ENCODE measurements around the gene ST6GALNAC6.

The ST6GALNAC6 gene, protein sequence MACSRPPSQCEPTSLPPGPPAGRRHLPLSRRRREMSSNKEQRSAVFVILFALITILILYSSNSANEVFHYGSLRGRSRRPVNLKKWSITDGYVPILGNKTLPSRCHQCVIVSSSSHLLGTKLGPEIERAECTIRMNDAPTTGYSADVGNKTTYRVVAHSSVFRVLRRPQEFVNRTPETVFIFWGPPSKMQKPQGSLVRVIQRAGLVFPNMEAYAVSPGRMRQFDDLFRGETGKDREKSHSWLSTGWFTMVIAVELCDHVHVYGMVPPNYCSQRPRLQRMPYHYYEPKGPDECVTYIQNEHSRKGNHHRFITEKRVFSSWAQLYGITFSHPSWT

GRCh38 chr9:127899128-127899943 lies at the start of gene ST6GALNAC6:
ST6GALNAC6 (minus strand) TSS chr9:127899603; CDS start chr9:127897981, 1,622 bp downstream.
- in situ Hi-C loops (cut with HindIII; ENCODE audit: low pct_unique_long_range_greater_than_20kb, low sequenced_read_pairs) = no loop called here
- peak; percentile 83 to 86 for DNase-seq (ENCODE audit: low read depth in 1 of 2, low spot score in 1 of 2)
- TF ChIP-seq JUND (IDR thresholded peaks at IDR 0.05; ENCODE audit: low read depth) = no peak

DNA sequence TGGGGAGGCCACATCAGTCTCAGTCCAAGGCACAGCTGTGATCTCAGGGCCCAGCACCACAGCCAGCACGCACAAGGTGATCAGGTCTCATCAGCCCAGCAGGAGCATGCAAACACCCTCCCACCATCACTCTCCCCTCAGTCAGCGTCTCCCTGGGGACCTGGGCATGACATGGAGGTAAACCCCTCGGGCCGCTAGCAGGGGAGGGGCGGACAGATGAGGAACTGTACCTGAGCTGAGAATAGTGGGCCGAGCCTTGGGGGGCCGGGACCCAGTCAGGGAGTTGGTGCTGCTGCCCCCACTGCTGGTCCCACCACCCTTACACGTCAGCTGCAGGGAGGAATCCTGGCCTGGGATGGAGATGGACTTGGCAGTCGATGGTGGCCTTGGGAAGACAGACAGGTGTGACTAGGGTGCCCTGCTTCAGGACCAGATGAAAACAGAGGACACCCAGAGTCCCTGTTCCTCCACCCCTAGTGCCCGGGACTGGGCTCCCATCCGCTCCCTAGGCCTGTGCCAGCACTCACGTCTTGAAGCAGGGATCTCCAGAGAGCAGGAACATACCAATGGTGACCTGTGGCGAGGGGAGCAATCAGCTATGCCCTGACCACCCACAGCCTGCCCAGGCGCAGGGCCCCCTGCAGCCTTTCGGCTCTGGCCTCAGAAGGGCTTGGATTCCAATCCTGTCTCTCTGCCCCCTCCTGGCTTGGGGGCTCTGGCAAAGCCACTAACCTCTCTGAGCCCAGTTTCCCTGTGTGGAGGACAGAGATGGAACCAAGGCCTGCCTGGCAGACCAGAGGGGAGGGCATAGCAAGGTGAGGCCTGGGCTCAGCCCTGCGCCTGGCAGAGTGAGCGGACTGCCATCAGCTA lies 48.7 kb upstream of the ST6GALNAC6 start:
- TF ChIP-seq JUND (IDR thresholded peaks at IDR 0.05; ENCODE audit: low read depth) = no peak
- in situ Hi-C loops (cut with HindIII; ENCODE audit: low pct_unique_long_range_greater_than_20kb, low sequenced_read_pairs) = no loop called here
- DNase-seq (ENCODE audit: low read depth in 1 of 2, low spot score in 1 of 2) = no peak

DNA sequence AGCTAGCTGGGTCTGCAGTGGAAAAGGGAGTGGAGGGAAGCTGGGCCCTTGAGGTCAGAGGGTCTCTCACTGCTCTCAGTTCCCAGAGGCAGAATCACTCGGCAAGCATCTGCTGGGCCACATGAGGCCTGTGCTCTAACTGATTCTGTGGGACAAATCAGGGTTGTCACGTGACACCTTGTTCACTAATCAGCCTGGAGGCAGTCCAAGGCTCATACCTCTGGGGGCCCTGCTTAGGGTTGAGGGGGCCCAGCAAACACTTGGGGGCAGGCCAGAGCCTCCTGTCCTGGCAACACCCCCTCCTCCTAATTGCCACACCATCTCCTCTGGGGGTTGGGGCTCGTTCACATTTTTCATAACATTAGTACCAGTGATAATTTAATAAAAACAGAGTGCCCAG lies 47.3 kb upstream of the ST6GALNAC6 start:
- in situ Hi-C loops (cut with HindIII; ENCODE audit: low pct_unique_long_range_greater_than_20kb, low sequenced_read_pairs) = no loop called here
- DNase-seq (ENCODE audit: low read depth in 1 of 2, low spot score in 1 of 2) = no peak
- no peak for TF ChIP-seq JUND (IDR thresholded peaks at IDR 0.05; ENCODE audit: low read depth)

GRCh38 chr9:127945942-127946341 lies 46.5 kb upstream of the ST6GALNAC6 start:
- DNase-seq (ENCODE audit: low read depth in 1 of 2, low spot score in 1 of 2) = no peak
- TF ChIP-seq JUND (IDR thresholded peaks at IDR 0.05; ENCODE audit: low read depth) = no peak
- in situ Hi-C loops (cut with HindIII; ENCODE audit: low pct_unique_long_range_greater_than_20kb, low sequenced_read_pairs) = no loop called here

DNA sequence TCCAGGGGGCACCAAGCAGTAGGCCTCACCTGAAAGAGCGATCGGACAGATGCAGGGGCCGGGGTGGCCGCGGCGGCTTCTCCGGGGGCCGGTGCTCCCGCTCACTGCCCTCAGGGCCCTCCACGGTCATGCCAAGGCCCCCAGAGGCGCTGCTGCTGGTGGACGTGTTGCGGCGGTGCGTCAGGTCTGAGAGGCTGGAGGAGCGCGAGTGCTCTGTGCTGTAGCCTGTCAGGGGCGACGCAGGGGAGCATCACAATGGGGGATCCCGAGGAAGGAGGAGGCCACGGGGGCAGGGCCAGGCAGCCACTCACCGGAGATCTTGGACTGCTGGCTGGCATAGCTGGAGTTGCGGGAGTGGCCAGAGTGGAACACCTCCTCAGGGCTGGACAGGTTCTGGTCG lies 45.9 kb upstream of the ST6GALNAC6 start:
- in situ Hi-C loops (cut with HindIII; ENCODE audit: low pct_unique_long_range_greater_than_20kb, low sequenced_read_pairs) = no loop called here
- TF ChIP-seq JUND (IDR thresholded peaks at IDR 0.05; ENCODE audit: low read depth) = no peak
- DNase-seq (ENCODE audit: low read depth in 1 of 2, low spot score in 1 of 2) = no peak

DNA sequence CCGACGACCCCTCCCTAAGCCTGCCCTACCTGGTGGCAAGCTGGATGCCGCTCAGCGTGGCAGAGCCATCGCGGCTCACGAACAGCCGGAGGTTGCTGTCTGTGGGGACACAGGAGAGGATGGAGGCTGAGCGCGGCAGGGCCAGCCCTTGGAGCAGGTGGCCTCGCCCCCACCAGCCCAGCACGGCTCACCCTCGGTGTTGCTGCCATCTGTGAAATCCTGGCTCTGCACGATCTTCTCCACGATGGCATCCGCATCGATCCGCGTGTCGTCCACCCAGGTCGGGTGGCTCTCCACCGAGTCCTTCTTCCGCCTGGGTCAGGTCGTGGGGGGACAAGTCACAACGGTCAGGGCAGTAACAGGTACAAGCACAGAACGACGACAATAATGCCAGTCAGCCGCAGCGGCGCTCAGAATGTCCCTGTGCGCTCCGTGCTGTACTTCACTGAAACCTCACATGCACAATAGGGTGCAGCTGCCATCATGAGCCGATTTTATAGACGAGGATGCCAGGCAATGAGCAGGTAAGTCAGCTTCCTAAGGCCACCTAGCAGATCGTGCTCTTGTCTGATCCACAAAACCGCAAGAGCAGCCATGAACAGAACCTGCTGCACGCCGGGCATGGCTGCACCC lies 45.3 kb upstream of the ST6GALNAC6 start:
- no peak for TF ChIP-seq JUND (IDR thresholded peaks at IDR 0.05; ENCODE audit: low read depth)
- in situ Hi-C loops (cut with HindIII; ENCODE audit: low pct_unique_long_range_greater_than_20kb, low sequenced_read_pairs) = no loop called here
- no peak for DNase-seq (ENCODE audit: low read depth in 1 of 2, low spot score in 1 of 2)

DNA sequence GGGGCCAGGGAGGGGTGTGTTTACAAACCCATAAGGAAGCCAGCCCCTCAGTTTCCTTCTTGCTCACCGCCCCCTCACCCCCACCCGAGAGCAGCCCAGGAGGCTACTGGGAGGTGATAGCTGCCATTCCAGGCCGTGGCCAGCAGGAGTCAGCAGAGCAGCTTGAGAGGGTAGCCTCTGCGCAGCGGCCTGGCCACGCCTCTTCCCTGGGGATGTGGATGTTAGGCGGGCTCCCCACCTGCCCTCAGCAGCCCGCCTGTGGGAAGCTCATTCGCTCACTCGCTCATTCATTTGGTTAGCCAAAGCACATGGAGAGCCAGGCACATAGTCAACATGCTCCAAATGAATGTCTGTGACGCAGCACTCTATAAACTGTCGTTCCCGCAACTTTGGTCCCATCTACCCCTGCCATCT lies 44.3 kb upstream of the ST6GALNAC6 start:
- in situ Hi-C loops (cut with HindIII; ENCODE audit: low pct_unique_long_range_greater_than_20kb, low sequenced_read_pairs) = no loop called here
- DNase-seq (ENCODE audit: low read depth in 1 of 2, low spot score in 1 of 2) = peak; percentile 73 to 86
- TF ChIP-seq JUND (IDR thresholded peaks at IDR 0.05; ENCODE audit: low read depth) = no peak

GRCh38 chr9:127943011-127943662 lies 43.7 kb upstream of the ST6GALNAC6 start:
- in situ Hi-C loops (cut with HindIII; ENCODE audit: low pct_unique_long_range_greater_than_20kb, low sequenced_read_pairs) = no loop called here
- DNase-seq (ENCODE audit: low read depth in 1 of 2, low spot score in 1 of 2) = no peak
- no peak for TF ChIP-seq JUND (IDR thresholded peaks at IDR 0.05; ENCODE audit: low read depth)

GRCh38 chr9:127942216-127943010 lies 43.0 kb upstream of the ST6GALNAC6 start:
- no peak for TF ChIP-seq JUND (IDR thresholded peaks at IDR 0.05; ENCODE audit: low read depth)
- DNase-seq (ENCODE audit: low read depth in 1 of 2, low spot score in 1 of 2) = peak; percentile 70
- in situ Hi-C loops (cut with HindIII; ENCODE audit: low pct_unique_long_range_greater_than_20kb, low sequenced_read_pairs) = no loop called here

DNA sequence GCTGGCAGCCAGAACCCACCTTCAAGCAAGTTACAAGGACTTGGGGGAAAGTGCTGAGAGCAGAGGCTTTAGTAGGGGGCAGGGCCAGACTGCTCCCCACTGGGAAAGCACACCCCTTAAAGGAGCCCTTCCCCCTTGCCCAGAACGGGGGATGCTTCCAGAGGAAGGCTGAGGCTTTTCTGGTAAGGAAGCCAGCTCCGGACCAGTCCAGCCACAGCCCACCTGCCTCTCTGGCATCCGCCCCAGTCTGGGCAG lies 42.5 kb upstream of the ST6GALNAC6 start:
- TF ChIP-seq JUND (IDR thresholded peaks at IDR 0.05; ENCODE audit: low read depth) = no peak
- DNase-seq (ENCODE audit: low read depth in 1 of 2, low spot score in 1 of 2) = no peak
- in situ Hi-C loops (cut with HindIII; ENCODE audit: low pct_unique_long_range_greater_than_20kb, low sequenced_read_pairs) = no loop called here
